ENCODE data around the gene TRIM28.

Gene TRIM28

GRCh38 chr19:58509731-58510083 is 34.2 kb upstream of the TRIM28 start:
- no peak for TF ChIP-seq CTCF (IDR thresholded peaks at IDR 0.05; ENCODE audit: low read depth, low read length)
- Histone ChIP-seq H3K27me3 (no peaks in the 10 kb centered on the region), H3K9me3 (no peaks in the 10 kb centered on the region), H3K4me3 (ENCODE audit: low read depth, low read length) (no peak overlapping the region), H3K36me3 (no peaks in the 10 kb centered on the region), H3K4me1 (no peaks in the 10 kb centered on the region; the same call in 1 of the 2 replicates)
- DNase-seq, result no peak

- no peaks in the 10 kb centered on the region for H3K36me3 ChIP-seq
- H3K27me3 ChIP-seq, result no peaks in the 10 kb centered on the region
- DNase-seq, result no peak
- no peak for TF ChIP-seq CTCF (IDR thresholded peaks at IDR 0.05; ENCODE audit: low read depth, low read length)
- H3K9me3 ChIP-seq, result no peaks in the 10 kb centered on the region
- H3K4me3 ChIP-seq (ENCODE audit: low read depth, low read length), result no peak overlapping the region
- no peaks in the 10 kb centered on the region; the same call in 1 of the 2 replicates for H3K4me1 ChIP-seq
Measured at GRCh38 chr19:58510084-58510862, 33.6 kb upstream of the TRIM28 start.

GRCh38 chr19:58511353-58512208 is 32.3 kb upstream of the TRIM28 start, which contains the start of gene SLC27A5:
SLC27A5 (minus strand) TSS chr19:58511992; CDS start chr19:58511955, 37 bp downstream.
- Histone ChIP-seq H3K36me3 (peaks cover 3% of the 10 kb centered on the region; the same call in 1 of the 2 replicates), H3K27me3 (no peaks in the 10 kb centered on the region), H3K4me3 (ENCODE audit: low read depth, low read length) (no peak within 1 kb of the TSS), H3K4me1 (no peaks in the 10 kb centered on the region; the same call in 1 of the 2 replicates), H3K9me3 (no peaks in the 10 kb centered on the region)
- no peak for DNase-seq
- no peak for TF ChIP-seq CTCF (IDR thresholded peaks at IDR 0.05; ENCODE audit: low read depth, low read length)

GRCh38 chr19:58513213-58513693 is 30.6 kb upstream of the TRIM28 start:
- peaks cover 7% of the 10 kb centered on the region; the same call in 1 of the 2 replicates for H3K36me3 ChIP-seq
- no peak for TF ChIP-seq CTCF (IDR thresholded peaks at IDR 0.05; ENCODE audit: low read depth, low read length)
- no peak for DNase-seq
- H3K4me1 ChIP-seq, result no peaks in the 10 kb centered on the region; the same call in 1 of the 2 replicates
- H3K9me3 ChIP-seq, result no peaks in the 10 kb centered on the region
- H3K4me3 ChIP-seq (ENCODE audit: low read depth, low read length), result no peak overlapping the region
- H3K27me3 ChIP-seq, result no peaks in the 10 kb centered on the region

GRCh38 chr19:58513694-58514563 is 29.9 kb upstream of the TRIM28 start:
- Histone ChIP-seq H3K36me3 (peaks cover 7% of the 10 kb centered on the region; the same call in 1 of the 2 replicates), H3K4me1 (no peaks in the 10 kb centered on the region; the same call in 1 of the 2 replicates), H3K4me3 (ENCODE audit: low read depth, low read length) (peak overlapping the region; percentile 58), H3K9me3 (no peaks in the 10 kb centered on the region), H3K27me3 (no peaks in the 10 kb centered on the region)
- peak; percentile 96 for DNase-seq
- TF ChIP-seq CTCF (IDR thresholded peaks at IDR 0.05; ENCODE audit: low read depth, low read length), result peak; percentile 72

Measured in BE2C (cell line).